Loucy (cell line): ENCODE measurements around the gene FBXL3.

Experiments
- CTCF ChIP-seq: fragments of 200-600 bp; sonication (generic); conservative IDR thresholded peaks from 2 replicates; pipeline ENCODE4 v1.5.1; 2014; ENCODE audit warnings: mild to moderate bottlenecking, antibody characterized with exemption, low read length
- EZH2phosphoT487 ChIP-seq: fragments of 200-600 bp; IDR thresholded peaks from 2 replicates; pipeline ENCODE4 v1.6.1; 2018; ENCODE audit warnings: antibody characterized with exemption, mild to moderate bottlenecking, moderate library complexity, borderline replicate concordance

- no peak for TF ChIP-seq CTCF
- TF ChIP-seq EZH2phosphoT487 = no peak
These were observed 7.9 kb upstream of the FBXL3 start for GRCh38 chr13:77034881-77035280.
